SK-N-SH treated with all-trans-retinoic acid at 6 μM for 48 hours (cell line): Measurements from ENCODE around the gene SAA2.
"Not testable (repeated sequence)": the region's sequence is repeated elsewhere in the genome, so short reads cannot be mapped to it uniquely, and the experiment has no call there.

Source experiments
- ARNTL ChIP-seq: fragments of 450-650 bp; formaldehyde crosslinking; IDR thresholded peaks from 2 replicates; pipeline ENCODE4 v1.5.0; 2020; ENCODE audit warnings: low read depth, mild to moderate bottlenecking, moderate library complexity, borderline replicate concordance
- CSDC2 ChIP-seq: fragments of 250-450 bp; sonication (Bioruptor Pico); IDR thresholded peaks from 2 replicates; pipeline ENCODE4 v1.5.0; 2020; ENCODE audit warnings: mild to moderate bottlenecking, moderate library complexity
- OSR1 ChIP-seq: fragments of 250-450 bp; sonication (Bioruptor Pico); IDR thresholded peaks from 2 replicates; pipeline ENCODE4 v1.8.0; 2022; ENCODE audit warnings: moderate library complexity, mild to moderate bottlenecking, inconsistent platforms
- PPARA ChIP-seq: fragments of 250-450 bp; sonication (Bioruptor Pico); IDR thresholded peaks from 2 replicates; pipeline ENCODE4 v1.5.0; 2020; ENCODE audit warnings: mild to moderate bottlenecking, borderline replicate concordance
- RARB ChIP-seq: fragments of 250-450 bp; sonication (Bioruptor Pico); IDR thresholded peaks from 2 replicates; pipeline ENCODE4 v1.8.0; 2021; ENCODE audit warnings: mild to moderate bottlenecking, moderate library complexity
- SNAI2 ChIP-seq: fragments of 250-450 bp; sonication (Bioruptor Pico); IDR thresholded peaks from 2 replicates; pipeline ENCODE4 v1.5.0; 2020; ENCODE audit warnings: mild to moderate bottlenecking, moderate library complexity
- TCF4 ChIP-seq: fragments of 250-450 bp; sonication (Bioruptor Pico); IDR thresholded peaks from 2 replicates; pipeline ENCODE4 v1.8.0; 2021; ENCODE audit warnings: mild to moderate bottlenecking, moderate library complexity, borderline replicate concordance
- TOX ChIP-seq: fragments of 250-450 bp; sonication (Bioruptor Pico); IDR thresholded peaks from 2 replicates; pipeline ENCODE4 v1.8.0; 2021; ENCODE audit warnings: mild to moderate bottlenecking, moderate library complexity, borderline replicate concordance
- ZFP30 ChIP-seq: fragments of 450-650 bp; formaldehyde crosslinking; IDR thresholded peaks from 2 replicates; pipeline ENCODE4 v1.5.0; 2022; ENCODE audit warnings: mild to moderate bottlenecking, moderate library complexity
- ZNF565 ChIP-seq: fragments of 450-650 bp; formaldehyde crosslinking; conservative IDR thresholded peaks from 2 replicates; pipeline ENCODE4 v1.5.0; 2020; ENCODE audit warnings: low read depth, mild to moderate bottlenecking, moderate library complexity
- ZNF8 ChIP-seq: fragments of 450-650 bp; formaldehyde crosslinking; IDR thresholded peaks from 2 replicates; pipeline ENCODE4 v1.5.0; 2020; ENCODE audit warnings: mild to moderate bottlenecking, moderate library complexity
- TF ChIP-seq, protein P1 (sequence below): fragments of 250-450 bp; sonication (Bioruptor Pico); IDR thresholded peaks from 2 replicates; pipeline ENCODE4 v1.8.0; 2020; ENCODE audit warnings: mild to moderate bottlenecking, moderate library complexity, borderline replicate concordance
- TF ChIP-seq, protein P2 (sequence below): fragments of 250-450 bp; sonication (Bioruptor Pico); IDR thresholded peaks from 2 replicates; pipeline ENCODE4 v1.5.1; 2020; ENCODE audit warnings: low read depth, mild to moderate bottlenecking, moderate library complexity
- TF ChIP-seq, protein P3 (sequence below): fragments of 250-450 bp; sonication (Bioruptor Pico); IDR thresholded peaks from 2 replicates; pipeline ENCODE4 v1.5.0; 2020; ENCODE audit warnings: mild to moderate bottlenecking, moderate library complexity

DNA sequence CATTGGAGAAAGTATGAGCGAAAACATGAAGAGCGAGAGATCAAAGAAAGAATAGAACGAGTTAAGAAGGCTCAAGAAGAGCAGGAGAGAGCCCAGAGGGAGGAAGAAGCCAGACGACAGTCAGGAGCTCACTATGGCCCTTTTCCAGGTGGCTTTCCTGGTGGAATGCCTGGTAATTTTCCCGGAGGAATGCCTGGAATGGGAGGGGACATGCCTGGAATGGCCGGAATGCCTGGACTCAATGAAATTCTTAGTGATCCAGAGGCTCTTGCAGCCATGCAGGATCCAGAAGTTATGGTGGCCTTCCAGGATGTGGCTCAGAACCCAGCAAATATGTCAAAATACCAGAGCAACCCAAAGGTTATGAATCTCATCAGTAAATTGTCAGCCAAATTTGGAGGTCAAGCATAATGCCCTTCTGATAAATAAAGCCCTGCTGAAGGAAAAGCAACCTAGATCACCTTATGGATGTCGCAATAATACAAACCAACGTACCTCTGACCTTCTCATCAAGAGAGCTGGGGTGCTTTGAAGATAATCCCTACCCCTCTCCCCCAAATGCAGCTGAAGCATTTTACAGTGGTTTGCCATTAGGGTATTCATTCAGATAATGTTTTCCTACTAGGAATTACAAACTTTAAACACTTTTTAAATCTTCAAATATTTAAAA is 14.3 kb upstream of the SAA2 start:
- not testable (repeated sequence) for TF ChIP-seq ZNF565 (CRISPR knock-in tag); RARB (CRISPR knock-in tag); ARNTL (CRISPR knock-in tag); ZFP30 (CRISPR knock-in tag); ZNF8; SNAI2 (CRISPR knock-in tag); CSDC2 (CRISPR knock-in tag); OSR1 (CRISPR knock-in tag); TCF4 (CRISPR knock-in tag); TOX (CRISPR knock-in tag); PPARA (CRISPR knock-in tag)
- TF ChIP-seq, protein P1, sequence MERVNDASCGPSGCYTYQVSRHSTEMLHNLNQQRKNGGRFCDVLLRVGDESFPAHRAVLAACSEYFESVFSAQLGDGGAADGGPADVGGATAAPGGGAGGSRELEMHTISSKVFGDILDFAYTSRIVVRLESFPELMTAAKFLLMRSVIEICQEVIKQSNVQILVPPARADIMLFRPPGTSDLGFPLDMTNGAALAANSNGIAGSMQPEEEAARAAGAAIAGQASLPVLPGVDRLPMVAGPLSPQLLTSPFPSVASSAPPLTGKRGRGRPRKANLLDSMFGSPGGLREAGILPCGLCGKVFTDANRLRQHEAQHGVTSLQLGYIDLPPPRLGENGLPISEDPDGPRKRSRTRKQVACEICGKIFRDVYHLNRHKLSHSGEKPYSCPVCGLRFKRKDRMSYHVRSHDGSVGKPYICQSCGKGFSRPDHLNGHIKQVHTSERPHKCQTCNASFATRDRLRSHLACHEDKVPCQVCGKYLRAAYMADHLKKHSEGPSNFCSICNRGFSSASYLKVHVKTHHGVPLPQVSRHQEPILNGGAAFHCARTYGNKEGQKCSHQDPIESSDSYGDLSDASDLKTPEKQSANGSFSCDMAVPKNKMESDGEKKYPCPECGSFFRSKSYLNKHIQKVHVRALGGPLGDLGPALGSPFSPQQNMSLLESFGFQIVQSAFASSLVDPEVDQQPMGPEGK (CRISPR knock-in tag), result not testable (repeated sequence)
- TF ChIP-seq, protein P2, sequence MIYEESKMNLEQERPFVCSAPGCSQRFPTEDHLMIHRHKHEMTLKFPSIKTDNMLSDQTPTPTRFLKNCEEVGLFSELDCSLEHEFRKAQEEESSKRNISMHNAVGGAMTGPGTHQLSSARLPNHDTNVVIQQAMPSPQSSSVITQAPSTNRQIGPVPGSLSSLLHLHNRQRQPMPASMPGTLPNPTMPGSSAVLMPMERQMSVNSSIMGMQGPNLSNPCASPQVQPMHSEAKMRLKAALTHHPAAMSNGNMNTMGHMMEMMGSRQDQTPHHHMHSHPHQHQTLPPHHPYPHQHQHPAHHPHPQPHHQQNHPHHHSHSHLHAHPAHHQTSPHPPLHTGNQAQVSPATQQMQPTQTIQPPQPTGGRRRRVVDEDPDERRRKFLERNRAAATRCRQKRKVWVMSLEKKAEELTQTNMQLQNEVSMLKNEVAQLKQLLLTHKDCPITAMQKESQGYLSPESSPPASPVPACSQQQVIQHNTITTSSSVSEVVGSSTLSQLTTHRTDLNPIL, result not testable (repeated sequence)
- TF ChIP-seq, protein P3, sequence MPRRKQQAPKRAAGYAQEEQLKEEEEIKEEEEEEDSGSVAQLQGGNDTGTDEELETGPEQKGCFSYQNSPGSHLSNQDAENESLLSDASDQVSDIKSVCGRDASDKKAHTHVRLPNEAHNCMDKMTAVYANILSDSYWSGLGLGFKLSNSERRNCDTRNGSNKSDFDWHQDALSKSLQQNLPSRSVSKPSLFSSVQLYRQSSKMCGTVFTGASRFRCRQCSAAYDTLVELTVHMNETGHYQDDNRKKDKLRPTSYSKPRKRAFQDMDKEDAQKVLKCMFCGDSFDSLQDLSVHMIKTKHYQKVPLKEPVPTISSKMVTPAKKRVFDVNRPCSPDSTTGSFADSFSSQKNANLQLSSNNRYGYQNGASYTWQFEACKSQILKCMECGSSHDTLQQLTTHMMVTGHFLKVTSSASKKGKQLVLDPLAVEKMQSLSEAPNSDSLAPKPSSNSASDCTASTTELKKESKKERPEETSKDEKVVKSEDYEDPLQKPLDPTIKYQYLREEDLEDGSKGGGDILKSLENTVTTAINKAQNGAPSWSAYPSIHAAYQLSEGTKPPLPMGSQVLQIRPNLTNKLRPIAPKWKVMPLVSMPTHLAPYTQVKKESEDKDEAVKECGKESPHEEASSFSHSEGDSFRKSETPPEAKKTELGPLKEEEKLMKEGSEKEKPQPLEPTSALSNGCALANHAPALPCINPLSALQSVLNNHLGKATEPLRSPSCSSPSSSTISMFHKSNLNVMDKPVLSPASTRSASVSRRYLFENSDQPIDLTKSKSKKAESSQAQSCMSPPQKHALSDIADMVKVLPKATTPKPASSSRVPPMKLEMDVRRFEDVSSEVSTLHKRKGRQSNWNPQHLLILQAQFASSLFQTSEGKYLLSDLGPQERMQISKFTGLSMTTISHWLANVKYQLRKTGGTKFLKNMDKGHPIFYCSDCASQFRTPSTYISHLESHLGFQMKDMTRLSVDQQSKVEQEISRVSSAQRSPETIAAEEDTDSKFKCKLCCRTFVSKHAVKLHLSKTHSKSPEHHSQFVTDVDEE (CRISPR knock-in tag), result not testable (repeated sequence)
